Activated CD4-positive, alpha-beta T cell treated with anti-CD3 and anti-CD28 coated beads, Interleukin-2, amount 10 ng/mL, durations not matched to agents 24 days and 14 days (primary cell): ENCODE data around the gene TRMU. TPM values are rescaled to one million over a fixed set of nuclear protein-coding genes. Genes with fewer than 3 reads are reported as not detected.

Source experiments
- DNase-seq: peaks from one replicate; pipeline ENCODE4 v3.0.0; 2022
- H3K27ac Mint-ChIP-seq: one replicate; pipeline ENCODE4 v1.8.0; 2022; ENCODE audit warnings: mild to moderate bottlenecking, mixed read lengths
- H3K27me3 Mint-ChIP-seq: one replicate; pipeline ENCODE4 v1.8.0; 2022; ENCODE audit warnings: mixed read lengths
- H3K36me3 Mint-ChIP-seq: one replicate; pipeline ENCODE4 v1.8.0; 2022; ENCODE audit warnings: low read depth, mild to moderate bottlenecking, mixed read lengths
- H3K4me1 Mint-ChIP-seq: one replicate; pipeline ENCODE4 v1.8.0; 2021; ENCODE audit warnings: mixed read lengths
- H3K4me3 Mint-ChIP-seq: one replicate; pipeline ENCODE4 v1.8.0; 2022; ENCODE audit warnings: mild to moderate bottlenecking, moderate library complexity, mixed read lengths
- H3K9me3 Mint-ChIP-seq: one replicate; pipeline ENCODE4 v1.8.0; 2021; ENCODE audit warnings: mixed read lengths
- intact Hi-C: fragments of 100-400 bp; cut with micrococcal nuclease; formaldehyde crosslinking; loops from one replicate; pipeline ENCODE4 v1.15.1; 2023
- total RNA-seq: library from RNA; stranded (reverse); gene quantifications from 2 replicates; pipeline ENCODE4 v1.2.3, GENCODE V29; 2022

The TRMU gene
- total RNA-seq, 1 donor from 2014 or later = 84.4 TPM

DNA sequence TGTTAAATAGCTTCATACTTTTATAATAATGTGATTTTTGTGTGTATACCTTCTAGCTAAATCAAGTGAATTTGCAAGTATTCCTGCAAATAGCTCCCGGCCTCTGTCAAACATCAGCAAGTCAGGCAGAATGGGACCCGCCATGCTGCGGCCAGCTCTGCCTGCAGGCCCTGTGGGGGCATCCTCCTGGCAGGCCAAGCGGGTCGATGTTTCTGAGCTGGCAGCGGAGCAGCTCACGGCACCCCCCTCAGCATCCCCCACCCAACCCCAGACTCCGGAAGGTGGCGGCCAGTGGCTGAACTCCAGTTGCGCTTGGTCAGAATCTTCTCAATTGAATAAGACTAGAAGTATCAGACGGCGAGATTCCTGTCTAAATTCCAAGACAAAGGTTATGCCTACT, 19.5 kb upstream of the TRMU start:
- H3K27me3 Mint-ChIP-seq = no peaks in the 10 kb centered on the region
- H3K4me1 Mint-ChIP-seq = no peaks in the 10 kb centered on the region
- H3K36me3 Mint-ChIP-seq = peaks cover 40% of the 10 kb centered on the region
- DNase-seq = no peak
- no peak overlapping the region for H3K4me3 Mint-ChIP-seq
- intact Hi-C loops = no loop called here
- H3K27ac Mint-ChIP-seq = no peak overlapping the region
- H3K9me3 Mint-ChIP-seq = no peaks in the 10 kb centered on the region

DNA sequence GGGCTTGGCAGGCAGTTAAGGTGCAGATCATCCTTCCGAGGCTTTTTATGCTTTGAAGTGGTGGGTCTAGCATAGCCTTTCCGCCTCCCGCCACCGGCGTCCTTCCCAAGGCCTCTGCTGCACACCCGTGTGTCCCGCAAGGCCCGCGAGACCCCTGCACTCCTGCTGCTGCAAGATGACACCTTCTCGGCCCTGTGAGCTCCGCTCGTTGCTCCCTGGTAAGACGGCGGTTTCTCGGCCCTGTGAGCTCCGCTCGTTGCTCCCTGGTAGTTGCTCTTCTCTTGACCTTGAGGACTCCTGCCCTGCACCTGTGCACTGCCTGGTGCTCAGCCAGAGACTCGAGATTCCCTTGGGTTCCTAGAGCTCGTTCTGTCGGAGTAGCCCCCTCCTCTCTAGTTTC, 17.9 kb upstream of the TRMU start:
- peaks cover 41% of the 10 kb centered on the region for H3K36me3 Mint-ChIP-seq
- intact Hi-C loops = no loop called here

DNA sequence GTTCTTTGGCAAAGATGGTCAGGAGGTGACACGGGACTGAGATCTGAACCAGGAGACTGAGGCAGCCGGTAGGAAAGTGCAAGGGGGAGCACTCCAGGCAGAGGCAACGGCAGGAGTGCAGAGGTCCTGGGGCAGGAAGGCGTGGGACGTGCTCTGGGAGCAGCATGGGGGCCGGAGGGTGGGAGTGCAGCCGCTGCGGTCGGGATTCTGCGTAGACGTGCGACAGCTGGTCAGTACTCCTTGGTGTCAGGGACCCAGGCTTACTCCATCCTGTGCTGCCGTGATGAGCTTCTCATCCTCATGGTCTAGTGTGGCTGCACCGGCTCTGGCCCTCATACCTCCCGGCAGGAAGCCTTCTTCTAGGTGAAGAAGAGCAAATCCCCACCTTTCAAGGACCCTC, 16.9 kb upstream of the TRMU start:
- Mint-ChIP-seq H3K4me1 (no peaks in the 10 kb centered on the region), H3K4me3 (no peak overlapping the region), H3K27me3 (no peaks in the 10 kb centered on the region), H3K27ac (no peak overlapping the region), H3K36me3 (peaks cover 47% of the 10 kb centered on the region), H3K9me3 (no peaks in the 10 kb centered on the region)
- DNase-seq = no peak
- intact Hi-C loops = no loop called here

More for the DNA sequence above, 17.9 kb upstream of the TRMU start:
- H3K4me3 Mint-ChIP-seq = no peak overlapping the region
- H3K4me1 Mint-ChIP-seq = no peaks in the 10 kb centered on the region
- no peak for DNase-seq
- no peaks in the 10 kb centered on the region for H3K27me3 Mint-ChIP-seq
- H3K9me3 Mint-ChIP-seq = no peaks in the 10 kb centered on the region
- no peak overlapping the region for H3K27ac Mint-ChIP-seq

DNA sequence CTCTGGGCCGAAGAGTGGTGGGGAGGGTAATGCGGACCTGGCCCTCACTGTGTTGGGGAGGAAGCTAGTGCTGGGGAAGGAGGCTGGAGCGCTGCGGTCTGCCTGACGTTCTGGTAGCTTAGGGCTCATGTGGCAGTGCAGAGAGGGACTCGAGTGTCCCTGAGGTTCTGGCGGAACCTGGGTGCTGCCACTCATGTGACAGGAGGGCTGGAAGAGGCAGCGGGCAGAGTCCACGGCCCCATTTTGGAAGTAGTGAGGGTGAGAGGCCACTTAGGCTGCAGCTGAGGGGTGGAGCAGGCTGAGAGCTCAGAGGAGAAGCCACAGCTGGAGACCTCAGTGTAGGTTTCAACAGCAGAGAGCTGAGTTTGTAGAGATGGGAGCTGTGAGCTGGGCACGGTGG, 16.2 kb upstream of the TRMU start:
- Mint-ChIP-seq H3K27ac (no peak overlapping the region), H3K27me3 (no peaks in the 10 kb centered on the region), H3K9me3 (no peaks in the 10 kb centered on the region), H3K4me1 (no peaks in the 10 kb centered on the region), H3K36me3 (peaks cover 51% of the 10 kb centered on the region), H3K4me3 (no peak overlapping the region)
- intact Hi-C loops = no loop called here
- DNase-seq = no peak

DNA sequence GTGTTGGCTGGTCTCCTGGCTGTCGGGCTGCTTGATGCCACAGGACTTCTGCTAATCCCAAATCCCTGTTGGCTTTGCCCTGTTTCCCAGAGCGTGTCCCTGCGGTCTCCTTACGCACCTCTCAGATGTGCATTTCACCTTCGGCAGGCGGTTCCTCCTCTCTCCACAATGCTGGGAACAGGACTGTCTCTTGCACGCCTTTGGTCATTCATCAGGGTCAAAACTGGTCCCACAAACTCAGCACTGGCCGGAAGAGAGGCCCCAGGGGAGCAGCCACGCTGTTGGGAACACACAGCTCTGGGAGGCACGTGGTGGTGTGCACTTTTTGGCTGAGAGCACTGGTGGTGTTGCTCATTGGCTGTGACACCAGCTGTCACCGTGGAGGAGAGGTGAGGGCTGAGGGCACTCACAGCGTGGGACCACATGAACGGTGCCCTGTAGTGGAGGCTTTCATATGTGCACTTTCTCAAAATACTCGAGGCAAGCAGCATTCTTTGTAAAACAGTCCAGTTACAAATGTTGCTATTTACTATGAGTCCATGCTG, 15.3 kb upstream of the TRMU start:
- H3K27me3 Mint-ChIP-seq = no peaks in the 10 kb centered on the region

DNA sequence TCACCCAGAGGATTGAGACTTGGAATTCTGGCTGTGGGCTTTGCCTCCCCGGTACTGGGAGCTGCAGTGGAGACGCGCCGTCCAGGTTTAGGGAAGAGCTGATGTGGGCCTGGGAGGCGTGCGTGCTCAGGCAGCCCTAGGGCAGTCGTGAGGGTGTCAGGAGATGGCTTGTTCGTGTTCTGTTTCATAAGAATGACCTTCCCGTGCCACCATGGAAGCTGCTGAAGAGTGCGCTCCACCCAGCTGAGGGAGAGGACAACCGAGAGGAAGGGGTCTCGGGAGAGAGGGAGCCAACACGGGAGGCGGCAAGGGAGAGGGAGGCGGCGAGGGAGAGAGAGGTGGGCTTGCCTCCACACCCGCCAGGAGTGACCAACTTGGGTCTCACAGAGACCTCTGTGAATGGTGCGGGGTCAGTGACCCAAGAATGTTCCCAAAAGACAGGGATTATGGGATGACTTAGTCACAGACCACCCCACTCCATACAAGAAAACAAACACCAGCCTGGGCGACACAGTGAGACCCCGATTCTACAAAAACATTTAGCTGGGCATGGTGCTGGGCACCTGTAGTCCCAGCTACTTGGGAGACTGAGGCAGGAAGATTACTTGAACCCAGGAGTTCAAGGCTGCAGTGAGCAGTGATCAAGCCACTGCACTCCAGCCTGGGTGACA, 14.7 kb upstream of the TRMU start:
- Mint-ChIP-seq H3K27me3 (no peaks in the 10 kb centered on the region), H3K27ac (no peak overlapping the region), H3K36me3 (peaks cover 55% of the 10 kb centered on the region), H3K4me3 (no peak overlapping the region), H3K4me1 (no peaks in the 10 kb centered on the region), H3K9me3 (no peaks in the 10 kb centered on the region)
- intact Hi-C loops = no loop called here
- DNase-seq = no peak

More for the DNA sequence above, 15.3 kb upstream of the TRMU start:
- Mint-ChIP-seq H3K27ac (no peak overlapping the region), H3K4me3 (no peak overlapping the region), H3K36me3 (peaks cover 54% of the 10 kb centered on the region), H3K9me3 (no peaks in the 10 kb centered on the region), H3K4me1 (no peaks in the 10 kb centered on the region)
- no peak for DNase-seq
- intact Hi-C loops = no loop called here

DNA sequence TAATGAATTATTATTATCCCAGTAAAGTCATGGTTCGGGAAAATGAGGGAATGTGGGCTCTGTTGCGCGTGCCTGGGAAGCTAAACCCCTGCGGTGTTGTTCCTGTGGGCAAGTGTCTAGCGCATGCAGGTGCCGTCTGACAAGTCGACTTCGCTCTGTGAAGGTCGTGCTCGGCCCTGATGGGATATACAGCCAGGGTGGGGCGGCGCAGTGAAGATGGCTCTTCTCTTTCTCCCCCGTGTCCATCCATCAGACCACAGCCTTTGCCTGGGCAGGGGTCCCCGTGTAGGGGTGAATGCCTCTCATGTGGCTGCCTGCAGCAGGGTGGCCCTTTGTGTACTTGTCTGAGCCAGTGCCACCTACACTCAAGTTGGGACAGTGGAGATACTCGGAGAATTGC, 12.8 kb upstream of the TRMU start:
- no peak for DNase-seq
- H3K36me3 Mint-ChIP-seq = peaks cover 60% of the 10 kb centered on the region

DNA sequence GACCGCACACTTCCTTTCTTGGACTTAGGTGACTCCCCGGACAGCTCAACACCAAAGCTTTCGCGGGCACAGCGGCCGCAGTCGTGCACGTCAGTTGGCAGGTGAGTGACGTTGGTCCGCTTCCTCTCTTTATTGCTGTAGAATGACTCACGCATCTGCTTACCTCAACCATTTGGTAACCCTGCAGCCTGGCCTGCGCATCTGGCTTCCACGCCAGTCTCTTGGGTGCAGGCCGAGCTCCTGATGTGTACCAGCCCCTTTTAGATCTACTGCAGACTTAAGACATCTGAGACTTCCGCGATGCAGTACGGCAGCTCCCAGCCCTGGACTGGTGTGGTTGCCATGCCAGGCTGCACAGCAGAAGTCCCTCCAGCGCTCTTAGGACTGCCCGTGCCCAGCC, 12.4 kb upstream of the TRMU start:
- no peak overlapping the region for H3K27ac Mint-ChIP-seq
- intact Hi-C loops = no loop called here
- H3K36me3 Mint-ChIP-seq = peaks cover 57% of the 10 kb centered on the region
- DNase-seq = no peak
- H3K27me3 Mint-ChIP-seq = no peaks in the 10 kb centered on the region
- no peak overlapping the region for H3K4me3 Mint-ChIP-seq
- H3K4me1 Mint-ChIP-seq = no peaks in the 10 kb centered on the region
- H3K9me3 Mint-ChIP-seq = no peaks in the 10 kb centered on the region

More for the DNA sequence above, 12.8 kb upstream of the TRMU start:
- H3K27me3 Mint-ChIP-seq = no peaks in the 10 kb centered on the region
- H3K4me3 Mint-ChIP-seq = no peak overlapping the region
- no peaks in the 10 kb centered on the region for H3K4me1 Mint-ChIP-seq
- intact Hi-C loops = no loop called here
- H3K9me3 Mint-ChIP-seq = no peaks in the 10 kb centered on the region
- H3K27ac Mint-ChIP-seq = no peak overlapping the region

DNA sequence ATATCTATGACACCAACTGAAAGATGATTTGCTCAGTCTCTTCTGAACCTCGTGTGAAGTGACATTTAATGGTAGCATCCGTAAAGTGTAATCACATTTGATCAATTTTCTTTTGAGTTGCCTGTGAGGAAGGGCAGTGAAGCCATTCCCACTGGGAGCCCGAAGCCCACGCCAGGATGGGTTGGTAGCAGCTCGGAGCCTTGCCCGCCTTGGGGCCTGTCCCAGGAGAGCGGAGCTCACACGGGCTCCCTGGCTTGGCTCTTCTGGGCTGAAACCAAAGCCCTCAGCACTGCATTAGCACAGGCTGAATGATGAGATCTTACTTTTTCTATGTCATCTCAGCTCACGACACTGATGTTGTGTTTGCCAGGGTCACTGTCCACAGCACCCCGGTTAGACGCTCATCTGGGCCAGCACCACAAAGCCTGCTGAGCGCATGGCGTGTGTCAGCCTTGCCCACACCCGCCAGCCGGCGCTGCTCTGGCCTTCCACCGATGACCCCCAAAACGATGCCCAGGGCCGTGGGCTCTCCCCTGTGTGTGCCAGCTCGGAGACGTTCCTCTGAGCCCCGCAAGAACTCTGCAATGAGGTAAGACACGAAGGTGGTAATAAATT, 9.3 kb upstream of the TRMU start:
- H3K27ac Mint-ChIP-seq = no peak overlapping the region
- no peaks in the 10 kb centered on the region for H3K27me3 Mint-ChIP-seq
- no peaks in the 10 kb centered on the region for H3K9me3 Mint-ChIP-seq
- intact Hi-C loops = no loop called here
- no peak overlapping the region for H3K4me3 Mint-ChIP-seq
- H3K36me3 Mint-ChIP-seq = peaks cover 46% of the 10 kb centered on the region
- DNase-seq = no peak
- H3K4me1 Mint-ChIP-seq = no peaks in the 10 kb centered on the region

DNA sequence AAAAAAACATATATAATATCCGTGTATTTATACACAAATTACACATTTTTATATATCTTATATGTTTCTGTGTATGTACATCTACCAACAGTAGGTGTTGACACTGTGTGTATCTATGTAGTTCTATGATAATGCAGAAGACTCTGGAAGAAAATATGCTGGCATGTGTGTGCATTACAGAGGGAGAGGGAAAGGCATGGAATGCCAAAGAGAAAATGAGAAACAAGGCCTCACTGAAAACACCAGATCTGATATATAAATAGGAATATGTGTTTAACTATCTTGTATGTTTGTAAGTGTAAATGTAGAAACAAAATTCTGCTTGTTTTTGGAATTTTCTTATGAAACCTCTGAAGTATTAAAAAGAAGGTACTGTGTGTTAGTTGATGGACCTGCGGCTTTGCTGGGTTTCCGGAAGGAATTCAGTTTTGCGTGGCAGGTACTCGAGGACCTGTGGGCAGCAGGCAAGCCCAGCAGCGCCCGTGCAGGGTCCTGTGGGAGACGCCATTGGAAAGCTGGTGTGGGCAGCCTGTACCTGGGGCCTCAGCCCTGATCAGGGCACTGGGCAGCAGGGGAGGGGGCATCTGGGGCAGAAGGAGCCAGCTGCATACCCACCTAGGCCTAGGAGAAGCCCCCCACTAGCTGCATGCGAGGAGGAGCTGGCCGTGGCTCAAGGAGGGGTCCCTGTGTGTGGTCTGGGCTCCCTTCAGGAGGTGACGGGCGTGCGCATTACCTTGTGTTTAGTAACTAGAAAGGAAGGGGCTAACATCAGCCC, 7.6 kb upstream of the TRMU start:
- no peak for DNase-seq
- Mint-ChIP-seq H3K27ac (no peak overlapping the region), H3K4me3 (no peak overlapping the region), H3K9me3 (no peaks in the 10 kb centered on the region), H3K36me3 (peaks cover 45% of the 10 kb centered on the region), H3K4me1 (no peaks in the 10 kb centered on the region), H3K27me3 (no peaks in the 10 kb centered on the region)
- intact Hi-C loops = no loop called here

DNA sequence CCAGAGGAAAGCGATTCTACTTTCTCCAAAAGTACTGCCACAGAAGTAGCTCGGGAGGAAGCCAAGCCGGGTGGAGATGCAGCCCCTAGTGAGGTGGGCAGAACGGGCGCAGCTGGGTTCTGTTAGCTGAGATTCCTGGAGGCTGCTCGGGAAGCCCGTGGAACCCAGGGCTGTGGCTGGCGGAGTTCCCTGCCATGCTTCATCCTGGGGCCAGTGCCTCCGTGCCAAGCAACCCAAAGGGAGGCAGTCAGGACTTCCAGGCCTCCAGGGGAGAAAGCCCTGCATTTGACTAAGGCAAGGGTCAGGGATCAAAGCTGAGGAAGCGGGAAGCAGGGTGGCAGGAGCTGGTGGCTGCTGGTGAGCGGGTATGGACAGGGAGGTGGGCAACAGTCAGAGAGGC, 6.7 kb upstream of the TRMU start:
- H3K4me3 Mint-ChIP-seq = no peak overlapping the region
- no peak for DNase-seq
- H3K27me3 Mint-ChIP-seq = no peaks in the 10 kb centered on the region
- no peak overlapping the region for H3K27ac Mint-ChIP-seq
- intact Hi-C loops = no loop called here
- H3K36me3 Mint-ChIP-seq = peaks cover 42% of the 10 kb centered on the region
- no peaks in the 10 kb centered on the region for H3K4me1 Mint-ChIP-seq
- no peaks in the 10 kb centered on the region for H3K9me3 Mint-ChIP-seq

DNA sequence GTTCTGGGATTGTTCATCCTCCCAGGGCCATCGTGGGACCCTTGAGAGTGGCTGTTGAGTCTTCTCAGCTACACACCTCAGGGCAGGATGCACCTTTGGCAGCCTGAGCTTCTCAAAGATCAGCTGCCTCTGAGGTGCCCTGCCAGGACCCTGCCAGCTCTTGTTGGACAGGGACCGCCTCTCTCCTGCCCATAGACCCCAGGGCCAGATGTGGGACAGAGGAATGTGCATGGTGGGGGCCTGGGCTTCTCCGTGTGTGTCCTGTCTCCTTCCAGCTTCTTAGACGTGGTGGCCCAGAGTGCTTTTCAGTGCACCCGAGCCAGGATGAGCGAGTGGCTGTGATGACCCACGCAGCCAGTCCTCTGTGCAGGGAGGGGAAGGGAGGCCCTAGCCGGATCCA, 5.9 kb upstream of the TRMU start:
- H3K27ac Mint-ChIP-seq = no peak overlapping the region
- H3K4me1 Mint-ChIP-seq = peaks cover 2% of the 10 kb centered on the region
- no peaks in the 10 kb centered on the region for H3K9me3 Mint-ChIP-seq
- no peaks in the 10 kb centered on the region for H3K27me3 Mint-ChIP-seq
- no peak for DNase-seq
- H3K36me3 Mint-ChIP-seq = peaks cover 36% of the 10 kb centered on the region
- H3K4me3 Mint-ChIP-seq = no peak overlapping the region
- intact Hi-C loops = loop anchor here (10.0 kb wide), 1 partner anchor 325 kb away; no protein-coding TSS in a partner anchor

DNA sequence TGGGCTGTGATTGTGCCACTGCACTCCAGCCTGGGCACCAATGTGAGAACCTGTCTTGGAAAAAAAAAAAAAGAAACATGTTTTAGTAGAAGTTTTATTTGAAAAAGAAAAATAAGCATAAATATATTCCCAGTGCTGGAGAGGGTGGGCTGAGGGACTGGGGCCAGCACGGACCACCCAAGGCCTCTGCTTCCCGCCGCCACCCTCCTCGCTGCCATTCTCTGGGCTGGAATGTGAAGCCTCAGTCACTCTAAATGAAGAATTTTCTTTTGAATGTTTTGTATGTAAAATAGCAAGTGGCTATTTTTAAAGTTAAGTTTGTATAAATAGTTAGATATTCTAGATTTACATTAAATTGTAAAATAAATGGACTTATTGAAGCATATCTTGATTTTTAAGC, 5.1 kb upstream of the TRMU start:
- DNase-seq = no peak
- no peaks in the 10 kb centered on the region for H3K27me3 Mint-ChIP-seq

DNA sequence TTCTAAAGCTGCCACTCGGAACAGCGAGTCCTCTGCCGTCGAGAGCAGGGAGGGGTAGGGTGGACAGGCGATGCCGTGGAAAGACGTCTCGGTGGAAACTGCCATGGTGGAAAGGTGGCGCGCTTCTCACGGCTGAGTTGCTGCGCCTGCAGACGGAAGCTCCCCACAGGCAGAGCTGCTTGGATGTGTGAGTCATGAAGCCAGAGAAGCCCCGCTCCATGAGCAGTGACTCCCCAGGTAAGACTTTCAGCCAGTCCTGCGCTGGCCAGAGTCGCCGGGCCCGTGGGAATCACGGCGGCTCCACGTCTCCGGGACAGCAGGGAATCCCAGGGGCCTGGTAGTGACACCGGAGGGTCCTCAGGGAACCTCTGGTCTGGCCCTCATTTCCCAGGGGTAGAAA, 4.0 kb upstream of the TRMU start:
- Mint-ChIP-seq H3K9me3 (no peaks in the 10 kb centered on the region), H3K27ac (no peak overlapping the region), H3K4me1 (peaks cover 4% of the 10 kb centered on the region), H3K36me3 (peaks cover 30% of the 10 kb centered on the region), H3K4me3 (no peak overlapping the region), H3K27me3 (no peaks in the 10 kb centered on the region)
- intact Hi-C loops = loop anchor here (10.0 kb wide), 1 partner anchor 327 kb away; no protein-coding TSS in a partner anchor
- no peak for DNase-seq

More for the DNA sequence above, 5.1 kb upstream of the TRMU start:
- Mint-ChIP-seq H3K27ac (no peak overlapping the region), H3K4me3 (no peak overlapping the region), H3K4me1 (peaks cover 2% of the 10 kb centered on the region), H3K9me3 (no peaks in the 10 kb centered on the region), H3K36me3 (peaks cover 35% of the 10 kb centered on the region)
- intact Hi-C loops = loop anchor here (10.0 kb wide), 1 partner anchor 326 kb away; no protein-coding TSS in a partner anchor
